ENCODE measurements around the gene SLC7A14. TPM values are rescaled to one million over a fixed set of nuclear protein-coding genes. Genes with fewer than 3 reads are reported as not detected.

The SLC7A14 gene
- total RNA-seq, 1 experiment from 2014 or later: not detected

DNA sequence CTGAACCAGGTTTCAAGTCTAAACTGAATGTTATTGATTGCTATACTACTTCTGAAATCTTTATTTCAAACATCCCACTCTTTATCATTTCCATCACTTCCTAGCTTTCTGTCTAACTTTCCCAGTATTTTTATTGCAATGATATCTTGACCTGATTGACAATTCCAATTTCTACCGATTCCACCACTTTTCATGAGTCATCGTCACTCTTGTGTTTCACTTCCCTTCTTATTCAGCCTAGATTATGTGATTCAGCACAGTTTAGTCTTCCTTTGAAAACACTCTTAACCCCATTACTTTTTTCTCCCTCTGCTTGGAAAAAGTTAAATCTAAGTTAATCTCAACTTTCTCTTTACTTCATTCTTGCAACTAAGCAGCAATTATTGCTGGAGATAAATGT is 62.6 kb downstream of the SLC7A14 start:
- Histone ChIP-seq H3K4me3 (ENCODE audit: low read length) (no peak overlapping the region), H3K9ac (ENCODE audit: low read length) (no peak overlapping the region), H3K36me3 (ENCODE audit: low read depth, low read length) (no peaks in the 10 kb centered on the region), H3K9me2 (replicated peaks; ENCODE audit: low read length) (no peaks in the 10 kb centered on the region), H2AFZ (ENCODE audit: low read length) (0 out of 2 replicates have a peak overlapping the region, but pooled peaks have one; percentile 11), H3K9me3 (ENCODE audit: low read length) (no peaks in the 10 kb centered on the region), H3K4me2 (ENCODE audit: low read length) (peak overlapping the region; percentile 20), H3K27me3 (ENCODE audit: low read length) (no peaks in the 10 kb centered on the region), H4K20me1 (ENCODE audit: low read length) (no peaks in the 10 kb centered on the region), H3K4me1 (ENCODE audit: insufficient read depth, low read length) (peaks cover 13% of the 10 kb centered on the region), H3F3A (ENCODE audit: low read length, unreplicated experiment) (no peaks in the 10 kb centered on the region), H3K27ac (ENCODE audit: low read length) (peak overlapping the region; percentile 27), H3K79me2 (ENCODE audit: low read length) (no peaks in the 10 kb centered on the region)
- DNase-seq: peak; percentile 66
- CTCF ChIA-PET: no interaction called here
- POLR2A ChIA-PET (ENCODE audit: unreplicated experiment): no interaction called here
- intact Hi-C loops (cut with micrococcal nuclease): no loop called here
- no TSS peak for BruUV-seq (replicated peaks)
- peak; percentile 76 for ATAC-seq
- no peak for TF ChIP-seq EZH2phosphoT487 (IDR thresholded peaks at IDR 0.05; ENCODE audit: borderline replicate concordance, low read length)
- no peak for TF ChIP-seq EZH2 (IDR thresholded peaks at IDR 0.05; ENCODE audit: low read length, unreplicated experiment)
- TF ChIP-seq, protein P1, sequence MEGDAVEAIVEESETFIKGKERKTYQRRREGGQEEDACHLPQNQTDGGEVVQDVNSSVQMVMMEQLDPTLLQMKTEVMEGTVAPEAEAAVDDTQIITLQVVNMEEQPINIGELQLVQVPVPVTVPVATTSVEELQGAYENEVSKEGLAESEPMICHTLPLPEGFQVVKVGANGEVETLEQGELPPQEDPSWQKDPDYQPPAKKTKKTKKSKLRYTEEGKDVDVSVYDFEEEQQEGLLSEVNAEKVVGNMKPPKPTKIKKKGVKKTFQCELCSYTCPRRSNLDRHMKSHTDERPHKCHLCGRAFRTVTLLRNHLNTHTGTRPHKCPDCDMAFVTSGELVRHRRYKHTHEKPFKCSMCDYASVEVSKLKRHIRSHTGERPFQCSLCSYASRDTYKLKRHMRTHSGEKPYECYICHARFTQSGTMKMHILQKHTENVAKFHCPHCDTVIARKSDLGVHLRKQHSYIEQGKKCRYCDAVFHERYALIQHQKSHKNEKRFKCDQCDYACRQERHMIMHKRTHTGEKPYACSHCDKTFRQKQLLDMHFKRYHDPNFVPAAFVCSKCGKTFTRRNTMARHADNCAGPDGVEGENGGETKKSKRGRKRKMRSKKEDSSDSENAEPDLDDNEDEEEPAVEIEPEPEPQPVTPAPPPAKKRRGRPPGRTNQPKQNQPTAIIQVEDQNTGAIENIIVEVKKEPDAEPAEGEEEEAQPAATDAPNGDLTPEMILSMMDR (conservative IDR thresholded peaks at IDR 0.05; ENCODE audit: low read depth, low read length): no peak

DNA sequence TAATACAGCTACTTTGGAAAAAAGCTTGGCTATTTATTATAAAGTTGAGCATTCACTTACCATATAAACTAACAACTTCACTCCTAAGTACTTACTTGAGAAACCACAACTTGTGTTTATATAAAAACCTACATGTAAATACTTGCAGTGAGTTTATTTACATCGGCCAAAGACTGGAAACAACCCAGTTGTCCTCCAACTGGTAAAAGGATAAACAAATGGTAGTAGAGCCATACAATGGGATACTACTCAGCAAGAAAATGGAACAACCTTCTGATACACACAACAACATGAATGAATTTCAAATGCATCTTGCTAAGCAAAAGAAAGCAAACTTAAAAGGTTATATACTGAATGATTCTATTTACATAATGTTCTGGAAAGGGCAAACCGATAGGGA is 63.7 kb downstream of the SLC7A14 start:
- Histone ChIP-seq H3K36me3 (ENCODE audit: low read depth, low read length) (no peaks in the 10 kb centered on the region), H2AFZ (ENCODE audit: low read length) (no peak overlapping the region), H4K20me1 (ENCODE audit: low read length) (no peaks in the 10 kb centered on the region), H3K79me2 (ENCODE audit: low read length) (no peaks in the 10 kb centered on the region), H3K27ac (ENCODE audit: low read length) (no peak overlapping the region), H3F3A (ENCODE audit: low read length, unreplicated experiment) (no peaks in the 10 kb centered on the region), H3K9me3 (ENCODE audit: low read length) (no peaks in the 10 kb centered on the region), H3K9me2 (replicated peaks; ENCODE audit: low read length) (no peaks in the 10 kb centered on the region), H3K4me2 (ENCODE audit: low read length) (no peak overlapping the region), H3K27me3 (ENCODE audit: low read length) (no peaks in the 10 kb centered on the region), H3K4me3 (ENCODE audit: low read length) (no peak overlapping the region), H3K9ac (ENCODE audit: low read length) (no peak overlapping the region), H3K4me1 (ENCODE audit: insufficient read depth, low read length) (peaks cover 13% of the 10 kb centered on the region)
- POLR2A ChIA-PET (ENCODE audit: unreplicated experiment): no interaction called here
- DNase-seq (no peak), ATAC-seq (no peak)
- no peak for TF ChIP-seq EZH2 (IDR thresholded peaks at IDR 0.05; ENCODE audit: low read length, unreplicated experiment)
- TF ChIP-seq, protein P1 (conservative IDR thresholded peaks at IDR 0.05; ENCODE audit: low read depth, low read length): no peak
- no peak for TF ChIP-seq EZH2phosphoT487 (IDR thresholded peaks at IDR 0.05; ENCODE audit: borderline replicate concordance, low read length)
- intact Hi-C loops (cut with micrococcal nuclease): no loop called here
- CTCF ChIA-PET: no interaction called here
- BruUV-seq (replicated peaks): no TSS peak

GRCh38 chr3:170520996-170521395 is 64.9 kb downstream of the SLC7A14 start:
- Histone ChIP-seq H3K4me3 (ENCODE audit: low read length) (no peak overlapping the region), H4K20me1 (ENCODE audit: low read length) (no peaks in the 10 kb centered on the region), H2AFZ (ENCODE audit: low read length) (no peak overlapping the region), H3K4me2 (ENCODE audit: low read length) (no peak overlapping the region), H3K9me2 (replicated peaks; ENCODE audit: low read length) (no peaks in the 10 kb centered on the region), H3K27ac (ENCODE audit: low read length) (no peak overlapping the region), H3K4me1 (ENCODE audit: insufficient read depth, low read length) (peaks cover 13% of the 10 kb centered on the region), H3K27me3 (ENCODE audit: low read length) (no peaks in the 10 kb centered on the region), H3K36me3 (ENCODE audit: low read depth, low read length) (no peaks in the 10 kb centered on the region), H3K9me3 (ENCODE audit: low read length) (no peaks in the 10 kb centered on the region), H3F3A (ENCODE audit: low read length, unreplicated experiment) (no peaks in the 10 kb centered on the region), H3K9ac (ENCODE audit: low read length) (no peak overlapping the region), H3K79me2 (ENCODE audit: low read length) (no peaks in the 10 kb centered on the region)
- ATAC-seq (no peak), DNase-seq (peak; percentile 16)
- CTCF ChIA-PET: no interaction called here
- POLR2A ChIA-PET (ENCODE audit: unreplicated experiment): interaction anchor here (0.6 kb wide), 1 partner anchor 249 kb away, joined by 5 read pairs; no protein-coding TSS in a partner anchor
- no TSS peak for BruUV-seq (replicated peaks)
- intact Hi-C loops (cut with micrococcal nuclease): no loop called here
- no peak for TF ChIP-seq EZH2phosphoT487 (IDR thresholded peaks at IDR 0.05; ENCODE audit: borderline replicate concordance, low read length)
- TF ChIP-seq EZH2 (IDR thresholded peaks at IDR 0.05; ENCODE audit: low read length, unreplicated experiment): no peak
- TF ChIP-seq, protein P1 (conservative IDR thresholded peaks at IDR 0.05; ENCODE audit: low read depth, low read length): no peak

All from PC-3 (cell line).